ENCODE results near the gene FAM216B. TPM values are rescaled to one million over a fixed set of nuclear protein-coding genes. Genes with fewer than 3 reads are reported as not detected.

The FAM216B gene
- total and polyA plus RNA-seq, 2 experiments from 2014 or later, result 0.06 TPM; not detected in 1

- Histone ChIP-seq H3K27ac (ENCODE audit: low read depth) (peak overlapping the region; percentile 6; the same call in 1 of the 2 replicates), H3F3A (replicated peaks; ENCODE audit: low read depth) (no peaks in the 10 kb centered on the region), H3K4me2 (peak overlapping the region; percentile 39), H3K36me3 (ENCODE audit: insufficient read depth) (no peaks in the 10 kb centered on the region), H4K20me1 (replicated peaks; ENCODE audit: insufficient read depth) (no peaks in the 10 kb centered on the region), H3K9me2 (ENCODE audit: insufficient read depth) (no peaks in the 10 kb centered on the region; the same call in 1 of the 2 replicates), H3K79me2 (replicated peaks; ENCODE audit: insufficient read depth) (no peaks in the 10 kb centered on the region), H3K27me3 (ENCODE audit: insufficient read depth) (no peaks in the 10 kb centered on the region), H3K4me1 (ENCODE audit: insufficient read depth) (peaks cover 30% of the 10 kb centered on the region), H2AFZ (no peak overlapping the region), H3K4me3 (no peak overlapping the region)
- Mint-ChIP-seq H3K4me3 (no peak overlapping the region), H3K27me3 (ENCODE audit: insufficient read depth, low read depth, poor library complexity) (peaks cover 2% of the 10 kb centered on the region), H3K9me3 (no peaks in the 10 kb centered on the region; the same call in 2 of the 3 replicates), H3K36me3 (ENCODE audit: low read depth) (no peaks in the 10 kb centered on the region), H3K4me1 (peaks cover 42% of the 10 kb centered on the region), H3K27ac (peak overlapping the region; percentile 63)
- peak; percentile 63 for DNase-seq (ENCODE audit: low spot score)
- ATAC-seq, result peak; percentile 74
- TF ChIP-seq, protein P1, sequence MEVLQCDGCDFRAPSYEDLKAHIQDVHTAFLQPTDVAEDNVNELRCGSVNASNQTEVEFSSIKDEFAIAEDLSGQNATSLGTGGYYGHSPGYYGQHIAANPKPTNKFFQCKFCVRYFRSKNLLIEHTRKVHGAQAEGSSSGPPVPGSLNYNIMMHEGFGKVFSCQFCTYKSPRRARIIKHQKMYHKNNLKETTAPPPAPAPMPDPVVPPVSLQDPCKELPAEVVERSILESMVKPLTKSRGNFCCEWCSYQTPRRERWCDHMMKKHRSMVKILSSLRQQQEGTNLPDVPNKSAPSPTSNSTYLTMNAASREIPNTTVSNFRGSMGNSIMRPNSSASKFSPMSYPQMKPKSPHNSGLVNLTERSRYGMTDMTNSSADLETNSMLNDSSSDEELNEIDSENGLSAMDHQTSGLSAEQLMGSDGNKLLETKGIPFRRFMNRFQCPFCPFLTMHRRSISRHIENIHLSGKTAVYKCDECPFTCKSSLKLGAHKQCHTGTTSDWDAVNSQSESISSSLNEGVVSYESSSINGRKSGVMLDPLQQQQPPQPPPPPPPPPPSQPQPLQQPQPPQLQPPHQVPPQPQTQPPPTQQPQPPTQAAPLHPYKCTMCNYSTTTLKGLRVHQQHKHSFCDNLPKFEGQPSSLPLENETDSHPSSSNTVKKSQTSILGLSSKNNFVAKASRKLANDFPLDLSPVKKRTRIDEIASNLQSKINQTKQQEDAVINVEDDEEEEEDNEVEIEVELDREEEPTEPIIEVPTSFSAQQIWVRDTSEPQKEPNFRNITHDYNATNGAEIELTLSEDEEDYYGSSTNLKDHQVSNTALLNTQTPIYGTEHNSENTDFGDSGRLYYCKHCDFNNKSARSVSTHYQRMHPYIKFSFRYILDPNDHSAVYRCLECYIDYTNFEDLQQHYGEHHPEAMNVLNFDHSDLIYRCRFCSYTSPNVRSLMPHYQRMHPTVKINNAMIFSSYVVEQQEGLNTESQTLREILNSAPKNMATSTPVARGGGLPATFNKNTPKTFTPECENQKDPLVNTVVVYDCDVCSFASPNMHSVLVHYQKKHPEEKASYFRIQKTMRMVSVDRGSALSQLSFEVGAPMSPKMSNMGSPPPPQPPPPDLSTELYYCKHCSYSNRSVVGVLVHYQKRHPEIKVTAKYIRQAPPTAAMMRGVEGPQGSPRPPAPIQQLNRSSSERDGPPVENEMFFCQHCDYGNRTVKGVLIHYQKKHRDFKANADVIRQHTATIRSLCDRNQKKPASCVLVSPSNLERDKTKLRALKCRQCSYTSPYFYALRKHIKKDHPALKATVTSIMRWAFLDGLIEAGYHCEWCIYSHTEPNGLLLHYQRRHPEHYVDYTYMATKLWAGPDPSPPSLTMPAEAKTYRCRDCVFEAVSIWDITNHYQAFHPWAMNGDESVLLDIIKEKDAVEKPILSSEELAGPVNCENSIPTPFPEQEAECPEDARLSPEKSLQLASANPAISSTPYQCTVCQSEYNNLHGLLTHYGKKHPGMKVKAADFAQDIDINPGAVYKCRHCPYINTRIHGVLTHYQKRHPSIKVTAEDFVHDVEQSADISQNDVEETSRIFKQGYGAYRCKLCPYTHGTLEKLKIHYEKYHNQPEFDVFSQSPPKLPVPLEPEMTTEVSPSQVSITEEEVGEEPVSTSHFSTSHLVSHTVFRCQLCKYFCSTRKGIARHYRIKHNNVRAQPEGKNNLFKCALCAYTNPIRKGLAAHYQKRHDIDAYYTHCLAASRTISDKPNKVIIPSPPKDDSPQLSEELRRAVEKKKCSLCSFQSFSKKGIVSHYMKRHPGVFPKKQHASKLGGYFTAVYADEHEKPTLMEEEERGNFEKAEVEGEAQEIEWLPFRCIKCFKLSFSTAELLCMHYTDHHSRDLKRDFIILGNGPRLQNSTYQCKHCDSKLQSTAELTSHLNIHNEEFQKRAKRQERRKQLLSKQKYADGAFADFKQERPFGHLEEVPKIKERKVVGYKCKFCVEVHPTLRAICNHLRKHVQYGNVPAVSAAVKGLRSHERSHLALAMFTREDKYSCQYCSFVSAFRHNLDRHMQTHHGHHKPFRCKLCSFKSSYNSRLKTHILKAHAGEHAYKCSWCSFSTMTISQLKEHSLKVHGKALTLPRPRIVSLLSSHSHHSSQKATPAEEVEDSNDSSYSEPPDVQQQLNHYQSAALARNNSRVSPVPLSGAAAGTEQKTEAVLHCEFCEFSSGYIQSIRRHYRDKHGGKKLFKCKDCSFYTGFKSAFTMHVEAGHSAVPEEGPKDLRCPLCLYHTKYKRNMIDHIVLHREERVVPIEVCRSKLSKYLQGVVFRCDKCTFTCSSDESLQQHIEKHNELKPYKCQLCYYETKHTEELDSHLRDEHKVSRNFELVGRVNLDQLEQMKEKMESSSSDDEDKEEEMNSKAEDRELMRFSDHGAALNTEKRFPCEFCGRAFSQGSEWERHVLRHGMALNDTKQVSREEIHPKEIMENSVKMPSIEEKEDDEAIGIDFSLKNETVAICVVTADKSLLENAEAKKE (CRISPR knock-in tag; IDR thresholded peaks at IDR 0.05), result peak; percentile 4; the same call in 1 of the 2 replicates
- TF ChIP-seq CTCF (conservative IDR thresholded peaks at IDR 0.05; ENCODE audit: low read depth in 2 of 2) (no peak), JUNB (IDR thresholded peaks at IDR 0.05; ENCODE audit: unreplicated experiment) (no peak), NANOG (IDR thresholded peaks at IDR 0.05; ENCODE audit: borderline replicate concordance) (no peak), STAT1 (IDR thresholded peaks at IDR 0.05; ENCODE audit: unreplicated experiment) (no peak)
- TF ChIP-seq, protein P2, sequence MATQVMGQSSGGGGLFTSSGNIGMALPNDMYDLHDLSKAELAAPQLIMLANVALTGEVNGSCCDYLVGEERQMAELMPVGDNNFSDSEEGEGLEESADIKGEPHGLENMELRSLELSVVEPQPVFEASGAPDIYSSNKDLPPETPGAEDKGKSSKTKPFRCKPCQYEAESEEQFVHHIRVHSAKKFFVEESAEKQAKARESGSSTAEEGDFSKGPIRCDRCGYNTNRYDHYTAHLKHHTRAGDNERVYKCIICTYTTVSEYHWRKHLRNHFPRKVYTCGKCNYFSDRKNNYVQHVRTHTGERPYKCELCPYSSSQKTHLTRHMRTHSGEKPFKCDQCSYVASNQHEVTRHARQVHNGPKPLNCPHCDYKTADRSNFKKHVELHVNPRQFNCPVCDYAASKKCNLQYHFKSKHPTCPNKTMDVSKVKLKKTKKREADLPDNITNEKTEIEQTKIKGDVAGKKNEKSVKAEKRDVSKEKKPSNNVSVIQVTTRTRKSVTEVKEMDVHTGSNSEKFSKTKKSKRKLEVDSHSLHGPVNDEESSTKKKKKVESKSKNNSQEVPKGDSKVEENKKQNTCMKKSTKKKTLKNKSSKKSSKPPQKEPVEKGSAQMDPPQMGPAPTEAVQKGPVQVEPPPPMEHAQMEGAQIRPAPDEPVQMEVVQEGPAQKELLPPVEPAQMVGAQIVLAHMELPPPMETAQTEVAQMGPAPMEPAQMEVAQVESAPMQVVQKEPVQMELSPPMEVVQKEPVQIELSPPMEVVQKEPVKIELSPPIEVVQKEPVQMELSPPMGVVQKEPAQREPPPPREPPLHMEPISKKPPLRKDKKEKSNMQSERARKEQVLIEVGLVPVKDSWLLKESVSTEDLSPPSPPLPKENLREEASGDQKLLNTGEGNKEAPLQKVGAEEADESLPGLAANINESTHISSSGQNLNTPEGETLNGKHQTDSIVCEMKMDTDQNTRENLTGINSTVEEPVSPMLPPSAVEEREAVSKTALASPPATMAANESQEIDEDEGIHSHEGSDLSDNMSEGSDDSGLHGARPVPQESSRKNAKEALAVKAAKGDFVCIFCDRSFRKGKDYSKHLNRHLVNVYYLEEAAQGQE (IDR thresholded peaks at IDR 0.05; ENCODE audit: unreplicated experiment), result no peak
- TF ChIP-seq, protein P3, sequence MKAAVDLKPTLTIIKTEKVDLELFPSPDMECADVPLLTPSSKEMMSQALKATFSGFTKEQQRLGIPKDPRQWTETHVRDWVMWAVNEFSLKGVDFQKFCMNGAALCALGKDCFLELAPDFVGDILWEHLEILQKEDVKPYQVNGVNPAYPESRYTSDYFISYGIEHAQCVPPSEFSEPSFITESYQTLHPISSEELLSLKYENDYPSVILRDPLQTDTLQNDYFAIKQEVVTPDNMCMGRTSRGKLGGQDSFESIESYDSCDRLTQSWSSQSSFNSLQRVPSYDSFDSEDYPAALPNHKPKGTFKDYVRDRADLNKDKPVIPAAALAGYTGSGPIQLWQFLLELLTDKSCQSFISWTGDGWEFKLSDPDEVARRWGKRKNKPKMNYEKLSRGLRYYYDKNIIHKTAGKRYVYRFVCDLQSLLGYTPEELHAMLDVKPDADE (IDR thresholded peaks at IDR 0.05), result no peak
Measured at GRCh38 chr13:42732073-42732472, 49.3 kb upstream of the FAM216B start.

Measured in GM23338 (cell line).